ENCODE data around the gene ZNF471. TPM values are rescaled to one million over a fixed set of nuclear protein-coding genes. Genes with fewer than 3 reads are reported as not detected.

Gene ZNF471
- total and polyA plus RNA-seq, 10 of the 15 experiments (the other 5 are each of a cell fraction or from before 2014, with no cell fraction given), result 0.03 TPM; not detected in 9

DNA sequence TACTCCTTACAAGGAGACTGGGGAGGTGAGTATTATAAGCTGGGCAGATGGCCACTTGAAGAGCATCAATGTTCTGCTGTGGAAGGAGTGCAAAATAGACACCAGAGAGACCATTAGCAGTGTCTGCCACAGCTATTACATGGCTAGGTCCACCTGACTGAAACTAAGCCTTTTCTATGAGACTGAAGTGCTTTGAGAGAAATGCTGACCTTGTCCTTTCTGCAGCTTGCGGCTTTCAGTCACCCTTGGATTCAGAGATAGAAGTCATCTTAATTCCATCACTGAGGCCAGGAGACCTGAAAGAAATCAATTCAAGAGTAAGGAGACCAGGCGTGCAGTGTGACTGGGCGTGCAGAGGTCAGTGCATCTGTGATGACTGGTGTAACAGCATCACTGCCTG, 29.8 kb downstream of the ZNF471 start (continued):
- TF ChIP-seq, protein P1, sequence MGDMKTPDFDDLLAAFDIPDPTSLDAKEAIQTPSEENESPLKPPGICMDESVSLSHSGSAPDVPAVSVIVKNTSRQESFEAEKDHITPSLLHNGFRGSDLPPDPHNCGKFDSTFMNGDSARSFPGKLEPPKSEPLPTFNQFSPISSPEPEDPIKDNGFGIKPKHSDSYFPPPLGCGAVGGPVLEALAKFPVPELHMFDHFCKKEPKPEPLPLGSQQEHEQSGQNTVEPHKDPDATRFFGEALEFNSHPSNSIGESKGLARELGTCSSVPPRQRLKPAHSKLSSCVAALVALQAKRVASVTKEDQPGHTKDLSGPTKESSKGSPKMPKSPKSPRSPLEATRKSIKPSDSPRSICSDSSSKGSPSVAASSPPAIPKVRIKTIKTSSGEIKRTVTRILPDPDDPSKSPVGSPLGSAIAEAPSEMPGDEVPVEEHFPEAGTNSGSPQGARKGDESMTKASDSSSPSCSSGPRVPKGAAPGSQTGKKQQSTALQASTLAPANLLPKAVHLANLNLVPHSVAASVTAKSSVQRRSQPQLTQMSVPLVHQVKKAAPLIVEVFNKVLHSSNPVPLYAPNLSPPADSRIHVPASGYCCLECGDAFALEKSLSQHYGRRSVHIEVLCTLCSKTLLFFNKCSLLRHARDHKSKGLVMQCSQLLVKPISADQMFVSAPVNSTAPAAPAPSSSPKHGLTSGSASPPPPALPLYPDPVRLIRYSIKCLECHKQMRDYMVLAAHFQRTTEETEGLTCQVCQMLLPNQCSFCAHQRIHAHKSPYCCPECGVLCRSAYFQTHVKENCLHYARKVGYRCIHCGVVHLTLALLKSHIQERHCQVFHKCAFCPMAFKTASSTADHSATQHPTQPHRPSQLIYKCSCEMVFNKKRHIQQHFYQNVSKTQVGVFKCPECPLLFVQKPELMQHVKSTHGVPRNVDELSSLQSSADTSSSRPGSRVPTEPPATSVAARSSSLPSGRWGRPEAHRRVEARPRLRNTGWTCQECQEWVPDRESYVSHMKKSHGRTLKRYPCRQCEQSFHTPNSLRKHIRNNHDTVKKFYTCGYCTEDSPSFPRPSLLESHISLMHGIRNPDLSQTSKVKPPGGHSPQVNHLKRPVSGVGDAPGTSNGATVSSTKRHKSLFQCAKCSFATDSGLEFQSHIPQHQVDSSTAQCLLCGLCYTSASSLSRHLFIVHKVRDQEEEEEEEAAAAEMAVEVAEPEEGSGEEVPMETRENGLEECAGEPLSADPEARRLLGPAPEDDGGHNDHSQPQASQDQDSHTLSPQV (IDR thresholded peaks at IDR 0.05), result no peak
- TF ChIP-seq, protein P2, sequence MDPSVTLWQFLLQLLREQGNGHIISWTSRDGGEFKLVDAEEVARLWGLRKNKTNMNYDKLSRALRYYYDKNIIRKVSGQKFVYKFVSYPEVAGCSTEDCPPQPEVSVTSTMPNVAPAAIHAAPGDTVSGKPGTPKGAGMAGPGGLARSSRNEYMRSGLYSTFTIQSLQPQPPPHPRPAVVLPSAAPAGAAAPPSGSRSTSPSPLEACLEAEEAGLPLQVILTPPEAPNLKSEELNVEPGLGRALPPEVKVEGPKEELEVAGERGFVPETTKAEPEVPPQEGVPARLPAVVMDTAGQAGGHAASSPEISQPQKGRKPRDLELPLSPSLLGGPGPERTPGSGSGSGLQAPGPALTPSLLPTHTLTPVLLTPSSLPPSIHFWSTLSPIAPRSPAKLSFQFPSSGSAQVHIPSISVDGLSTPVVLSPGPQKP (IDR thresholded peaks at IDR 0.05; ENCODE audit: low read depth, low read length), result no peak
- TF ChIP-seq SUPT20H (IDR thresholded peaks at IDR 0.05; ENCODE audit: borderline replicate concordance, control insufficient read depth, low read depth, low read length), result no peak
- TF ChIP-seq, protein P3, sequence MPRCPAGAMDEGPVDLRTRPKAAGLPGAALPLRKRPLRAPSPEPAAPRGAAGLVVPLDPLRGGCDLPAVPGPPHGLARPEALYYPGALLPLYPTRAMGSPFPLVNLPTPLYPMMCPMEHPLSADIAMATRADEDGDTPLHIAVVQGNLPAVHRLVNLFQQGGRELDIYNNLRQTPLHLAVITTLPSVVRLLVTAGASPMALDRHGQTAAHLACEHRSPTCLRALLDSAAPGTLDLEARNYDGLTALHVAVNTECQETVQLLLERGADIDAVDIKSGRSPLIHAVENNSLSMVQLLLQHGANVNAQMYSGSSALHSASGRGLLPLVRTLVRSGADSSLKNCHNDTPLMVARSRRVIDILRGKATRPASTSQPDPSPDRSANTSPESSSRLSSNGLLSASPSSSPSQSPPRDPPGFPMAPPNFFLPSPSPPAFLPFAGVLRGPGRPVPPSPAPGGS (IDR thresholded peaks at IDR 0.05; ENCODE audit: borderline replicate concordance, insufficient read depth, low read depth, low read length, poor library complexity, severe bottlenecking), result no peak
- TF ChIP-seq RB1 (IDR thresholded peaks at IDR 0.05; ENCODE audit: borderline replicate concordance), result no peak
- TF ChIP-seq JUND (IDR thresholded peaks at IDR 0.05; ENCODE audit: low read depth, low read length), result no peak

All from GM12878 (cell line).